HG02885 (cell line): ENCODE data around the gene GRIN2A.

ENCODE experiments used
- ATAC-seq: cut with Tn5 transposase; IDR thresholded peaks from one replicate; pipeline ENCODE4 v1.9.1; 2021; ENCODE audit warnings: mild to moderate bottlenecking; ENCODE audit not compliant: unreplicated experiment, poor library complexity

GRIN2A gene

GRCh38 chr16:10137341-10137740 is 44.9 kb downstream of the GRIN2A start:
- no peak for ATAC-seq

GRCh38 chr16:10136916-10137315 is 45.3 kb downstream of the GRIN2A start:
- no peak for ATAC-seq

DNA sequence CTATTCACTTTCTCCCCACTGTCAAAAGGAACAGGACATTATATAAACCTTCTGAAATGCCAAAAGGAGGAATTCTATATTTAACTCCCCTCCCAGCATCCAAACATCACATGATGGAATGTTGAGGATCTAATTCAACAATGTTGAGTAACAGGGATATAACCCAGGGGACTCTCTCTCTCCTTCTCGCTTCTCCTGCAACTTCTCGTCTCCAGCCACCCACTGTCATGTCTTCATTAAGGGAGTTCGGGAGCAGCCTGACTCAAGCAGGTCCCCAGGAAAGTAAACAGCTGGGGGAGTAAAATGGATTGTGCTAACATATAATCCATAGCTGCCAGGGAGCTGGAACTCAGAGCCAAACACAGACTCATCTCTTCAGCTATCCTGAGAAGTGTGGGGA is 51.7 kb downstream of the GRIN2A start:
- no peak for ATAC-seq

DNA sequence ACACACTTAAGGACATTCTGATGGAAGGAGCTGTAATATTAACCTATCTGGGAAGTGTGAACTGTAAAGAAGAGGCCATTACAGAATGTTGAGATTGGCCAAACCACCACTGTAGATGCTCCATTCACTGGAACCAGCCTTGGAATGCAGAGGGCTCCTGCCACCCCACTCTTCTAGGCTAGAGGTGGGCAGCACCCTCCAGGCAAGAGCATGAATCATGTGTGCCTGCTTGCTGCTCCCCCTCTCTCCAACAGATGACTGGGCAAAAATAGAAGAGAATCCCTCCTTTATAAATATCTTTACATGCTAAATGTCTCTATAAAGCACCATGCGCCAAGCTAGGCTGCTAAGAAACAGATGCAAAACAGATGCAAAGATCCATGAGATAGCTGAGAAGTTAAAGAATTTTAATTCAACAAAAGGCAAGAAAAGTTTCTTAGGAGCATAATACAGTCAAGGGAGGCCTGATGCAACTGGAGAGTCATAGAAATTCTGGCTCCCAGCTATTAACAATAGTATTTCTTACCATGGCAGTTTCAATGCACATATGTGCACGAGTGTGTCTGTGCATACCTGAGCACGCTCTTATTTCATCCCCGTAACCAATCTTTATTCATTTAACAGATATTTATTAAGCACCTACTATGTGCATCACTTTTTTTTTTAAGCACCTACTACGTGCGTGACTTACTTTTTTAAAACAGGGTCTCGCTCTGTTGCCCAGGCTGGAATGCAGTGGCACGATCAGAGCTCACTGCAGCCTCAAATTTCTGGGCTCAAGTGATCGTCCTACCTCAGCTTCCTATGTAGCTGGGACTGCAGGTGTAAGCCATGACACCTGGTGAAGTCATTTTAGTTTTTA is 53.6 kb downstream of the GRIN2A start:
- no peak for ATAC-seq

GRCh38 chr16:10126686-10127085 is 55.5 kb downstream of the GRIN2A start:
- no peak for ATAC-seq

DNA sequence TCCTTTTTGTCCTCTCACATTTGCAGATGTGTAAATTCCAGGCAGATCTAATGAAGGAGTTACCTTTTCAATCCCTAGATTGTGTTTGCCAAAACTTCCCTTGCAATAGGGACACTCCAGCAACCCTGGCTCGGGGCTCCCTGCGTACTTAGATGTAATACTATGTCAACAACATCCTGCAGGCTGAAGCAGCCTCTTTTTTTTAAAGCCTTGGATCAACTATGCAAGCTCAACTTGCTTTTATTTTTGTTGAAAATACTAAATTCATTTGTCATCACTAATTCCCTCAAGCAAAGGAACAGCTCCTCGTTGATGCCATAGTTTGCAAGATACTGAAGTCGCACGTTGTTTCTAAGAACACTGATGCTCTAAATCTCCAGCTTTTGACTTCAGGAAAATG is 59.1 kb downstream of the GRIN2A start:
- ATAC-seq, result no peak

GRCh38 chr16:10122546-10122945 is 59.7 kb downstream of the GRIN2A start:
- ATAC-seq, result no peak

GRCh38 chr16:10121897-10122425 is 60.3 kb downstream of the GRIN2A start:
- no peak for ATAC-seq

DNA sequence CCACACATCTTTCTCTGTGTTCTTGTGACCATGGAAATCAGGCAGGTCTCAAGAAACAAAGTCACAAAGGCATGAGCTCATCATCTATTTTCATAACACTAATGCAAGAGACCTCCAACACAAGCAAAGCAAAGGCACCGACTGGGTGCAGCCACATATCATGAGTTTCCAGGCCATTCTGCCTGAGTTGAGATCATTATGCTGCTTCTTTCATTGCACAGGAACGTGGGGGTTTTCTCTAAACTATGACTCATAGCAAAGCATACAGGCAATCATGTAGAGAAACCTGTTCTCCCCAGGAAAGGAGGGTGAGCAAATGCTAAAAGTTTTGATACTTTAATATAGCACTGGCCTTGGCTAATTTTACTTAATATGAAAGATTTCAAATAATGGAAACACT is 60.7 kb downstream of the GRIN2A start:
- no peak for ATAC-seq

- no peak for ATAC-seq
These were observed 61.3 kb downstream of the GRIN2A start for GRCh38 chr16:10120953-10121352.

DNA sequence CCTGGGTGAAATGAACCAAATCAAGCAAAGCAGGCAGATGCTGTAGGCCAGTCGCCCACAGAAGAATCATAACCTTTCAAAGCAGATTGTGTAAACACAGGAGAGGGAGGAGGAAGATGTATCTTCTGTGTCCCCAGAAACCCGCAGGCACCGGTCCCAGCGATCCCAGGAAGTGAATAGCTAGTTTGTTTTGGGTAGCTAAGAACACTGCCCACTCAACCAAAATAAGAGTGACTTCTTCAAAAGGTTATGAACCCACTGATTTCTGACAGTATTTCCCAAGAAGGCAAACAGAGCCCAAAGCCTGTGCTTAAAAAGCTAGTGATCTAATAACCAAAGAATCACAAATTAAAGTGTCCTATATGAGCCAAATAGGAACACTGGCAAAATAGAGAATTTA is 67.8 kb downstream of the GRIN2A start:
- ATAC-seq, result no peak

GRCh38 chr16:10113248-10113647 is 69.0 kb downstream of the GRIN2A start:
- no peak for ATAC-seq

DNA sequence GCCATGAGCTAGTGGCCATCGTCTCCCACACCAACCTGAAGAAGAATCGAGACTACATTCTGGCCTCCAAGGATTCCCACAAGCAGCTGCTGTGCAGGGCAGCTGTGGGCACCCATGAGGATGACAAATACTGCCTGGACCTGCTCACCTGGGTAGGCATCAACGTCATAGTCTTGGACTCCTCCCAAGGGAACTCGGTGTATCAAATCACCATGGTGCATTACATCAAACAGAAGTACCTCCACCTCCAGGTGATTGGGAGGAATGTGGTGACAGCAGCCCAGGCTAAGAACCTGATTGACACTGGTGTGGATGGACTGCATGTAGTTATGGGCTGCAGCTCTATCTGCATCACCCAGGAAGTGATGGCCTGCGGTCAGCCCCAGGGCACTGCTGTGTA is 70.2 kb downstream of the GRIN2A start:
- no peak for ATAC-seq

- ATAC-seq, result no peak
These were observed 71.0 kb downstream of the GRIN2A start for GRCh38 chr16:10111156-10111761.

GRCh38 chr16:10110552-10110951 is 71.7 kb downstream of the GRIN2A start:
- ATAC-seq, result no peak

DNA sequence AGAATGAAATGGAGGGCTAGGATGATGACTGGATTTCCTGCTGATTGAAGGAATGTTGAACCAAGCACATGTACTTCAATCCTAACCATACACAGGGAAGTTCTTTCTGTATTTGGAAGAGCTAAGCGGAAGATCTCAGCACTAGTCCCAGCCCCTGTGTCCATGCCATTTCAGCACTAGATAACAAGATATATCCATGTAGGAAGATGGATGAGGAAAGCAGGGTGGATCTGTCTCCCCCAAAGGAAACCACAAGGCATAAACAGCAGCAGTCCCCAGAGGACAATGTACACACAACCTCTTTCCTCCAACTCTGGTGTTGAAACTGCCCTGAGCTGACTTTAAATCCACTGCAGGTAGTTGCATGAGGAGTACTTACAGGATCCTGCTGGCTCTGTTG is 75.1 kb downstream of the GRIN2A start:
- no peak for ATAC-seq

GRCh38 chr16:10103700-10104099 is 78.5 kb downstream of the GRIN2A start:
- no peak for ATAC-seq

GRCh38 chr16:10103118-10103517 is 79.1 kb downstream of the GRIN2A start:
- ATAC-seq, result no peak

- ATAC-seq, result no peak
These were observed 81.4 kb downstream of the GRIN2A start for GRCh38 chr16:10100829-10101228.

GRCh38 chr16:10098991-10099390 is 83.2 kb downstream of the GRIN2A start:
- ATAC-seq, result no peak

GRCh38 chr16:10097271-10097670 is 85.0 kb downstream of the GRIN2A start:
- no peak for ATAC-seq

GRCh38 chr16:10093576-10093975 is 88.7 kb downstream of the GRIN2A start:
- ATAC-seq, result no peak
